AG09319 (cell line): ENCODE data around the gene RIC1.
A peak's percentile ranks its signal among the peaks of the same experiment; 100 is the strongest.

Source experiments
- DNase-seq: peaks from one replicate; pipeline ENCODE4 v3.0.0-alpha.2; 2010; ENCODE audit warnings: low read depth; ENCODE audit errors: extremely low read depth
- TF ChIP-seq, protein P1 (sequence below): IDR thresholded peaks from 2 replicates; pipeline ENCODE4 v1.5.1; 2011; ENCODE audit warnings: low read depth, mild to moderate bottlenecking, inconsistent platforms, low read length, moderate library complexity

Gene RIC1

DNA sequence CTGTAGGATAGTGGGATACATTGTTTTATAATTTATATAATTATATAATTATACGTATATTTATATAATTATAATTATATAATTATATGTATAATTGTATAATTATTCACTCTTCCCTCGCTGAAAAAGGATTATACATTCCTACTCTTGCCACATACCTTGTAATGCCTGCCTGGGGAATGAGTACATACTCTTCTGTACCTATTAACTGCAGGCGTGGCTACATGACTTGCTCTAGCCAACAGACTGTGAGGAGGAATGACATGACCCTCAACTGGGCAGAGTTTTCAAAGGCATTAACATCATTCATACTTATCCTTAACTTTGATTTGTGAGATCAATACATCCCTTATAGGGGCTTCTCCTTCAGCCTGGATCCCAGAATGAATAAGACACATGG, 184.9 kb downstream of the RIC1 start:
- TF ChIP-seq, protein P1, sequence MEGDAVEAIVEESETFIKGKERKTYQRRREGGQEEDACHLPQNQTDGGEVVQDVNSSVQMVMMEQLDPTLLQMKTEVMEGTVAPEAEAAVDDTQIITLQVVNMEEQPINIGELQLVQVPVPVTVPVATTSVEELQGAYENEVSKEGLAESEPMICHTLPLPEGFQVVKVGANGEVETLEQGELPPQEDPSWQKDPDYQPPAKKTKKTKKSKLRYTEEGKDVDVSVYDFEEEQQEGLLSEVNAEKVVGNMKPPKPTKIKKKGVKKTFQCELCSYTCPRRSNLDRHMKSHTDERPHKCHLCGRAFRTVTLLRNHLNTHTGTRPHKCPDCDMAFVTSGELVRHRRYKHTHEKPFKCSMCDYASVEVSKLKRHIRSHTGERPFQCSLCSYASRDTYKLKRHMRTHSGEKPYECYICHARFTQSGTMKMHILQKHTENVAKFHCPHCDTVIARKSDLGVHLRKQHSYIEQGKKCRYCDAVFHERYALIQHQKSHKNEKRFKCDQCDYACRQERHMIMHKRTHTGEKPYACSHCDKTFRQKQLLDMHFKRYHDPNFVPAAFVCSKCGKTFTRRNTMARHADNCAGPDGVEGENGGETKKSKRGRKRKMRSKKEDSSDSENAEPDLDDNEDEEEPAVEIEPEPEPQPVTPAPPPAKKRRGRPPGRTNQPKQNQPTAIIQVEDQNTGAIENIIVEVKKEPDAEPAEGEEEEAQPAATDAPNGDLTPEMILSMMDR, result no peak
- no peak for DNase-seq

DNA sequence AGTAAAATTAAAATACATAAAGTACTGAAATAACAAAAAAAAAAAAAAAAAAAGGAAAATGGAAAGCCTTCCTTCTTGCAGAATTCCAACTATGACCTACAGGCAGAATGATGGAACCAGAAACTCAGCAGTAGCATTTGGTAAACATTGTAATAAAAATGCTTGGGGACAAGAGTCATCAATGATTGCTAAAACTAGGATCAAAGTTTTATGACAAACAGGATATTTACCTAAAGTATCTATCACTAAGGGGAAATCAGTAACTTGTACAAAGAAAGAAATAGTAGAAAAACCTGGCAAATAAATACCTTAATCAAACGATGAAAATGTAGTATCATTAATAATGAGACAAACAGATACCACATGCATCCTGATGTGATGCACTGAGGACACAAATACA, 186.6 kb downstream of the RIC1 start:
- TF ChIP-seq, protein P1, result no peak
- DNase-seq, result no peak

DNA sequence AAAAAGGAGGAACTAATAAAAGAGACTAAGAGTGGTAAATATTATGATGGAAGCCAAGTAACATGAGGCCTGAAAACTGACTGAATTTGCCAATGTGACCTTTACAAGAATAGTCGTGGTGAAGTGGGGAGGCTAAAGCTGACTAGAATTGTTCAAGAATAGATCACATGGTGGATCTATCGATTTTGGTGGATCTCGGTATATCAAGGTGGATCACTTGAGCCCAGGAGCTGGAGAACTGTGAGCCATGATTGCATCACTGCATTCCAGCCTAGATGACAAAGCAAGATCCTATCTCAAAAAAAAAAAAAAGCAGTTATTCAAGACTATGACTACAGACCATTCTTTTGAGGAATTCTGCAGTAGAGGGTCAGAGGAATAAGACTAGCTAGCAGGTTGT, 189.0 kb downstream of the RIC1 start:
- TF ChIP-seq, protein P1, result no peak
- DNase-seq, result peak; percentile 15

DNA sequence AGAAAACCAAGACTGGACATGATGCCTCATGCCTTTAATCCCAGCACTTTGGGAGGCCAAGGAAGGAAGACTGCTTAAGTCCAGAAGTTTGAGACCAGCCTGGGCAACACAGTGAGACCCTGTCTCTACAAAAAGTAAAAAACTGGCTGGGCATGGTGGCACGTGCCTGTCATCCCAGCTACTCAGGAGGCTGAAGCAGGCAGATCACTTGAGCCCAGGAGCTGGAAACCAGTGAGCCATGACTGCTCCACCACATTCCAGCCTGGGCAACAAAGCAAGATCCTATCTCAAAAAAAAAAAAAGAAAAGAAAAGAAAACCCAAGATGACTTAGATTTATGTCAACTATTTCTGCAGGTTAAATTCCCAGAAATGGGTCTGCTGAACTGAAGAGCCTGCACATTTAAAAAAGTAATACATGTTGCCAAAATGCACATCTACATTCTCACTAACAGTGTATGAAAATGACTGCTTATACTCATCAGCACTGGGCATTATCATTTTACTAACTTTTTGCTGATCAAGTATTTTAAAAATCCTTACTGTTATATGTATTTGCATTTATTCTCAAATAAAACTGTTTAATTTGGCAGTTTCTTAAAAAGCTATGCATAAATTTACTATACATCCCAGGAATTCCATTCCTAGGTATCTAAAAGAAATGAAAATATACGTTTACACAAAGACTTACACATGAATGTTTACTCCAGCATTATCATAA, 189.7 kb downstream of the RIC1 start:
- TF ChIP-seq, protein P1, result no peak
- no peak for DNase-seq

DNA sequence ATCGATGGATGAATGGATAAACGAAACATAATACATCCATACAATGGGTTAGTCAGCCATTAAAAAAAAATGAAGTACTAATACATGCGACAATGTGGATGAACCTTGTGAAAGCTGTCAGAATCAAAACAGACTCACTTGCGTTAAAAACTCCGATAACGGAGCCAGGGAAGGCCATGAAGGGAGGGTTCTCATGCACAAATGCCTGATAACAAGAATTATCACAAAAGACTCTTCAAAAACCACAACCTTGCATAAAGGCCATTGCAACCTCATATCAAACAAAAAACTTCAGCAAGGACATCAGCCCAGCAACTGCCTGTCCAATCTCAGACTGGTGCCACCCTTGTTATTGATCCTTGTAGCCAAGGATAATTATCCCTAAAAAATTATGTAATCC, 190.3 kb downstream of the RIC1 start:
- DNase-seq, result no peak
- TF ChIP-seq, protein P1, result no peak

DNA sequence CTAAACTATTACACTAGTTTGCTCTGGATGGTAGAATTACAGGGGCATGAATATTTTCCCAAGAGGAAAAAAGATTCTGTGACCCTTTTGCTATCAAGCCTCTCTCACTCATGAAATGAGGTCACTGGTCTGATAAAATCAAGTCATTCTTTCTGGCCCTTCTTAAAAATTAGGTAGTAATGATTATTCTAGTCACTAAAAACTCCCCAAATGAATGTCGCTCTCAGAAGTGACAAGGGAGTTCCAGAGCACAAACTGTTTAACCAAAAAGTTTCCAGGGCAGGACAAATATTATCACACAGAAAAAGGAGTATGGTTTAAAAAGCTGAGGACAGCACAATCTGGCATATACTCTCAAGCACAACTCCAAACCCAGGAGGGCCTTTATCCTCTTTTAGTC, 191.5 kb downstream of the RIC1 start:
- TF ChIP-seq, protein P1, result no peak
- DNase-seq, result no peak

DNA sequence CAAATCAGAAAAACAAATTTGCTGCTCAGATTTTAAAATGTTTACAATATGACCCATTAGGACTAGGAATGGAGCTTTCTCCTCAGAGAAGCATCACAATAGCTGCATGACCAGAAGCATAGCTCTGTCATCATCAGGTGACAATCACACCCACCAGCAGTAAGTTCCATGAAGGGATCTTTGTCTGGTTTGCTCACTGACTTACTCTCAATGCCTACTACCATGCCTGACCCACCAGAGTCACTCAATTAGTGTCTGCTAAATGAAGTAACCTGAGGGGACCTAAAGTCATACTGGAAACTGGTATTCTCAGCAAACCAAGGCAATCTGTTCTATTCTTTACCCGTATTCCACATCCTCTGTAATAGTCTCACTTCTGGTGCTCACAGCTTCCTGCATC, 196.3 kb downstream of the RIC1 start:
- no peak for DNase-seq
- TF ChIP-seq, protein P1, result no peak
